NCI-H2196 (cell line): Measurements from ENCODE around the gene COL2A1.
"Not testable (repeated sequence)": the region's sequence is repeated elsewhere in the genome, so short reads cannot be mapped to it uniquely, and the experiment has no call there.

Experiments
- DNase-seq: peaks from one replicate; lab custom pipeline; 2025; ENCODE audit not compliant: unreplicated experiment; lab: John Stamatoyannopoulos, UW

The COL2A1 gene

GRCh38 chr12:47977772-47978597, 26.3 kb downstream of the COL2A1 start:
- no peak for DNase-seq

GRCh38 chr12:47977046-47977771, 27.1 kb downstream of the COL2A1 start:
- no peak for DNase-seq

- DNase-seq = no peak
Measured at GRCh38 chr12:47975816-47976215, 28.5 kb downstream of the COL2A1 start.

GRCh38 chr12:47975036-47975620, 29.1 kb downstream of the COL2A1 start:
- no peak for DNase-seq

GRCh38 chr12:47973870-47974269, 30.4 kb downstream of the COL2A1 start:
- DNase-seq = no peak

- no peak for DNase-seq
Measured at GRCh38 chr12:47972895-47973294, 31.4 kb downstream of the COL2A1 start.

GRCh38 chr12:47970843-47971242, 33.4 kb downstream of the COL2A1 start:
- no peak for DNase-seq

GRCh38 chr12:47969845-47970244, 34.4 kb downstream of the COL2A1 start:
- no peak for DNase-seq

- DNase-seq = no peak
Measured at GRCh38 chr12:47967461-47968321, 36.6 kb downstream of the COL2A1 start.

GRCh38 chr12:47965581-47965980, 38.7 kb downstream of the COL2A1 start:
- DNase-seq = no peak

- DNase-seq = no peak
Measured at GRCh38 chr12:47964106-47964728, 40.1 kb downstream of the COL2A1 start.

- peak; percentile 96 for DNase-seq
Measured at GRCh38 chr12:47963340-47964040, 40.8 kb downstream of the COL2A1 start, which contains the start of gene TMEM106C. TMEM106C (plus strand) TSS chr12:47963596; CDS start chr12:47964237, 641 bp downstream.

GRCh38 chr12:47962198-47962597, 42.1 kb downstream of the COL2A1 start:
- DNase-seq = no peak

GRCh38 chr12:47957671-47958070, 46.6 kb downstream of the COL2A1 start:
- not testable (repeated sequence) for DNase-seq

- no peak for DNase-seq
Measured at GRCh38 chr12:47955059-47955458, 49.2 kb downstream of the COL2A1 start.

- DNase-seq = no peak
Measured at GRCh38 chr12:47954467-47955045, 49.7 kb downstream of the COL2A1 start.

GRCh38 chr12:47954058-47954457, 50.2 kb downstream of the COL2A1 start:
- DNase-seq = no peak

- no peak for DNase-seq
Measured at GRCh38 chr12:47950856-47951468, 53.3 kb downstream of the COL2A1 start.
